Measurements from ENCODE around the gene ITGAE.

Gene ITGAE

GRCh38 chr17:3667366-3668278 lies 133.4 kb downstream of the ITGAE start (continued):
- peak; percentile 75 for TF ChIP-seq EGR2 (tag by site-specific recombination; IDR thresholded peaks at IDR 0.05; ENCODE audit: low read depth)
- peak; percentile 88 for TF ChIP-seq ZBTB20 (tag by site-specific recombination; IDR thresholded peaks at IDR 0.05)
- no peak for TF ChIP-seq ZNF677 (tag by site-specific recombination; IDR thresholded peaks at IDR 0.05)
- peak; percentile 64; the same call in 1 of the 2 replicates for TF ChIP-seq ZNF629 (tag by site-specific recombination; IDR thresholded peaks at IDR 0.05)
- TF ChIP-seq REST (tag by site-specific recombination; IDR thresholded peaks at IDR 0.05): no peak
- TF ChIP-seq ZBTB11 (tag by site-specific recombination; conservative IDR thresholded peaks at IDR 0.05; ENCODE audit: low read depth): 0 out of 2 replicates have a peak, but pooled peaks have one; percentile 37
- TF ChIP-seq ZNF843 (tag by site-specific recombination; IDR thresholded peaks at IDR 0.05): 0 out of 2 replicates have a peak, but pooled peaks have one; percentile 19
- peak; percentile 95; the same call in 1 of the 2 replicates for TF ChIP-seq ZFP37 (tag by site-specific recombination; IDR thresholded peaks at IDR 0.05)
- TF ChIP-seq ZNF514 (tag by site-specific recombination; IDR thresholded peaks at IDR 0.05): no peak
- TF ChIP-seq ZNF398 (tag by site-specific recombination; IDR thresholded peaks at IDR 0.05): peak; percentile 25; the same call in 1 of the 2 replicates
- TF ChIP-seq GLIS2 (tag by site-specific recombination; IDR thresholded peaks at IDR 0.05): peak; percentile 96
- peak; percentile 69 for TF ChIP-seq ZFHX2 (tag by site-specific recombination; conservative IDR thresholded peaks at IDR 0.05)
- peak; percentile 60 for TF ChIP-seq ZNF341 (tag by site-specific recombination; IDR thresholded peaks at IDR 0.05; ENCODE audit: low read depth)
- TF ChIP-seq PATZ1 (tag by site-specific recombination; IDR thresholded peaks at IDR 0.05): peak; percentile 89
- TF ChIP-seq KLF17 (tag by site-specific recombination; IDR thresholded peaks at IDR 0.05): 0 out of 2 replicates have a peak, but pooled peaks have one; percentile 60
- TF ChIP-seq ZBTB17 (tag by site-specific recombination; IDR thresholded peaks at IDR 0.05): no peak
- no peak; the same call in 1 of the 2 replicates for TF ChIP-seq ZNF660 (tag by site-specific recombination; IDR thresholded peaks at IDR 0.05)
- TF ChIP-seq KLF1 (tag by site-specific recombination; IDR thresholded peaks at IDR 0.05): peak; percentile 66
- TF ChIP-seq KLF10 (tag by site-specific recombination; IDR thresholded peaks at IDR 0.05): peak; percentile 76
- TF ChIP-seq ZXDB (tag by site-specific recombination; IDR thresholded peaks at IDR 0.05): 0 out of 2 replicates have a peak, but pooled peaks have one; percentile 64
- peak; percentile 72; the same call in 1 of the 2 replicates for TF ChIP-seq IKZF3 (tag by site-specific recombination; IDR thresholded peaks at IDR 0.05)
- TF ChIP-seq ZNF76 (tag by site-specific recombination; IDR thresholded peaks at IDR 0.05; ENCODE audit: borderline replicate concordance, low read depth): 0 out of 2 replicates have a peak, but pooled peaks have one; percentile 35
- no peak for TF ChIP-seq ZNF560 (tag by site-specific recombination; IDR thresholded peaks at IDR 0.05; ENCODE audit: borderline replicate concordance)
- 0 out of 2 replicates have a peak, but pooled peaks have one; percentile 7 for TF ChIP-seq ZNF701 (tag by site-specific recombination; IDR thresholded peaks at IDR 0.05)
- no peak for TF ChIP-seq TRIM28 (IDR thresholded peaks at IDR 0.05; ENCODE audit: borderline replicate concordance, low read length)
- TF ChIP-seq KLF8 (tag by site-specific recombination; IDR thresholded peaks at IDR 0.05): peak; percentile 78; the same call in 1 of the 2 replicates
- 0 out of 2 replicates have a peak, but pooled peaks have one; percentile 74 for TF ChIP-seq KLF16 (tag by site-specific recombination; IDR thresholded peaks at IDR 0.05)

All from HEK293 (cell line).